Ascending aorta (tissue), 2 donors: ENCODE results near the gene USP15. TPM values are rescaled to one million over a fixed set of nuclear protein-coding genes. Genes with fewer than 3 reads are reported as not detected.
A peak's percentile ranks its signal among the peaks of the same experiment; 100 is the strongest.

ENCODE experiments used
- DNase-seq, 2 donors: peaks; one replicate each; pipeline ENCODE4 v3.0.0-alpha.2; 2019; ENCODE audit warnings: low spot score in 2 of 2
- H3K27ac ChIP-seq, 2 donors: fragments of 200-600 bp; sonication (generic); one replicate each; pipeline ENCODE4 v1.5.1; 2016 to 2017; ENCODE audit warnings: mild to moderate bottlenecking in 1 of 2
- H3K27me3 ChIP-seq: fragments of 200-600 bp; sonication (generic); one replicate; pipeline ENCODE4 v1.5.1; 2017
- H3K36me3 ChIP-seq, 2 donors: fragments of 200-600 bp; sonication (generic); one replicate each; pipeline ENCODE4 v1.5.1; 2016
- H3K4me1 ChIP-seq, 2 donors: fragments of 200-600 bp; sonication (generic); one replicate each; pipeline ENCODE4 v1.5.1; 2016 to 2017; ENCODE audit warnings: mild to moderate bottlenecking in 1 of 2
- H3K4me3 ChIP-seq, 2 donors: fragments of 200-600 bp; sonication (generic); one replicate each; pipeline ENCODE4 v1.5.1; 2016 to 2017; ENCODE audit warnings: mild to moderate bottlenecking in 1 of 2
- H3K9me3 ChIP-seq, 2 donors: fragments of 200-600 bp; sonication (generic); one replicate each; pipeline ENCODE4 v1.5.1; 2016
- intact Hi-C: fragments of 100-400 bp; cut with DNase I; formaldehyde crosslinking; loops from one replicate; pipeline ENCODE4 v1.15.1; 2023
- total RNA-seq: library from RNA; depleted of rRNA; stranded (reverse); fragments of >200 nt; gene quantifications from one replicate; pipeline ENCODE4 v1.1.0, GENCODE V29; 2016
- TF ChIP-seq, protein P1 (sequence below), 3 experiments: fragments of 200-600 bp in 2 of 3; fragments of 450-650 bp in 1 of 3; sonication (generic) in 2 of 3; IDR thresholded peaks; one replicate each; pipeline ENCODE4 v1.5.1; 2016 to 2019; ENCODE audit warnings: antibody characterized with exemption in 3 of 3, mild to moderate bottlenecking in 1 of 3, moderate library complexity in 1 of 3

The USP15 gene
- total RNA-seq, 1 donor from 2014 or later: 48.2 TPM

DNA sequence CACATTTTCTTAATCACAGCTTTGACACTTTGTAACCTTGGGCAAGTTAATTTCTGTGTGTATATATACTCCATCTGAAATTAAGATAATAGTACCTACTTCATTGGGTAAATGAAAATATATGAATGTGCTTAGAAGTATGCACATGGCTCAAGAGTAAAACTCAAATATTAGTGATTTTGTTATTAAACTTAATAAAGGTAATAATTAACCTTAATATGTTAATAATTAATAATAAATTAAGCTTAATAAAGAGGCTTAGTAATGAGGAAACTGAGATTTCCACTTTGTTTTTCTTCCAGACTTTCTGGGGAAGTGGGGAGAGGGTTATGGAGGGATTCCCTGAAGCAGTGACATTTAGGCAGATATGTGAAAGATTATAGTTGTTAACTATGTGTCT, 19.8 kb downstream of the USP15 start:
- no peak overlapping the region for H3K4me3 ChIP-seq
- intact Hi-C loops: no loop called here
- TF ChIP-seq, protein P1, sequence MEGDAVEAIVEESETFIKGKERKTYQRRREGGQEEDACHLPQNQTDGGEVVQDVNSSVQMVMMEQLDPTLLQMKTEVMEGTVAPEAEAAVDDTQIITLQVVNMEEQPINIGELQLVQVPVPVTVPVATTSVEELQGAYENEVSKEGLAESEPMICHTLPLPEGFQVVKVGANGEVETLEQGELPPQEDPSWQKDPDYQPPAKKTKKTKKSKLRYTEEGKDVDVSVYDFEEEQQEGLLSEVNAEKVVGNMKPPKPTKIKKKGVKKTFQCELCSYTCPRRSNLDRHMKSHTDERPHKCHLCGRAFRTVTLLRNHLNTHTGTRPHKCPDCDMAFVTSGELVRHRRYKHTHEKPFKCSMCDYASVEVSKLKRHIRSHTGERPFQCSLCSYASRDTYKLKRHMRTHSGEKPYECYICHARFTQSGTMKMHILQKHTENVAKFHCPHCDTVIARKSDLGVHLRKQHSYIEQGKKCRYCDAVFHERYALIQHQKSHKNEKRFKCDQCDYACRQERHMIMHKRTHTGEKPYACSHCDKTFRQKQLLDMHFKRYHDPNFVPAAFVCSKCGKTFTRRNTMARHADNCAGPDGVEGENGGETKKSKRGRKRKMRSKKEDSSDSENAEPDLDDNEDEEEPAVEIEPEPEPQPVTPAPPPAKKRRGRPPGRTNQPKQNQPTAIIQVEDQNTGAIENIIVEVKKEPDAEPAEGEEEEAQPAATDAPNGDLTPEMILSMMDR (IDR thresholded peaks at IDR 0.05): no peak
- H3K9me3 ChIP-seq: no peaks in the 10 kb centered on the region
- H3K27ac ChIP-seq: no peak overlapping the region
- H3K36me3 ChIP-seq: no peaks in the 10 kb centered on the region
- H3K27me3 ChIP-seq: no peaks in the 10 kb centered on the region
- H3K4me1 ChIP-seq: no peaks in the 10 kb centered on the region
- DNase-seq: no peak

DNA sequence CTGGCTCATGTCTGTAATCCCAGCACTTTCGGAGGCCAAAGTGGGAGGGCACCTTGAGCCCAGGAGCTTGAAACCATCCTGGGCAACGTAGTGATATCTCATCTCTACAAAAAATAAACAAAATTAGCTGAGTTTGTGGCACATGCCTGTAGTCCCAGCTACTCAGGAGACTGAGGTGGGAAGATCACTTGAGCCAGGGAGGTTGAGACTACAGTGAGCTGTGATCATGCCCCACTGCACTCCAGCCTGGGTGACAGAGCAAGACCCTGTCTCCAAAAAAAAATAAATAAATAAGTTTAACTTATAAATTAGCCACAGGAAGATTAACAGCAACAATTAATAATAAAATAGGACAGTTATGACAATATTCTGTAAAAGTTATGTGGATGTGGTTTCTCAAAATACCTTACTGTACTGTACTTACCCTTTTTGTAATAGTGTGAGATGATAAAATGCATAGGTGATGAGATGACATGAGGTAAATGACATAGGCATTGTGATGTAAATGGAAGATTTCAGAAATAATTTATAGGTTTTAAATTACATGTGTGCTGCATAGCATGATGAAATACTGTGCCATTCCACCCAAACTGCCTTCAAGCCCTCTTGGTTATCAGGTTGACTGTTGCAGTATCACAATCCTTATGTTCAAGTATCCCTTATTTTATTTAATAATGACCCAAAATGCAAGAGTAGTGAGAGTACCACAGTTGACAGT, 22.0 kb downstream of the USP15 start:
- intact Hi-C loops: no loop called here
- Histone ChIP-seq H3K27ac (no peak overlapping the region), H3K4me3 (no peak overlapping the region), H3K4me1 (peaks cover 0 to 6% of the 10 kb centered on the region in 2 donors), H3K36me3 (no peaks in the 10 kb centered on the region), H3K9me3 (no peaks in the 10 kb centered on the region), H3K27me3 (no peaks in the 10 kb centered on the region)
- no peak for DNase-seq
- TF ChIP-seq, protein P1 (IDR thresholded peaks at IDR 0.05): no peak

DNA sequence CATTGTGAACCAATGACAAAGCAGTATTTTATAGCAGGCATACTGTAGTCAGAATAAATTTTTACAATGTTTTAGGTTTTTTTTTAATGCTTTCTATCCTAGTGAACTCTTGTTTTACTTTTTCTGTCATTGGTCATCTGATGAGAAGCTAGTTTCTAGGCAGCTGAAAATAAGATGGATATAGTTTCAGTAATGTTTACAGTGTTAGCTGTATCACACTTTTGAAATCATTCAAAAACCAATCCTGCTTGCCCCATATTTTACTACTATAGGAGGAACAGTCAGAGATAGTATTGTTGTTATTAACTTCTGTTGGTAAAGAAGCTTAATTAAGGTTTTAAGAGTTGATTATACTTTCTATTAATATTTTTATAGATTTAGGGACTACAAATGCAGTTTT, 24.5 kb downstream of the USP15 start:
- Histone ChIP-seq H3K36me3 (no peaks in the 10 kb centered on the region), H3K27ac (peak overlapping the region in 1 of 2 donors; percentile 54), H3K9me3 (no peaks in the 10 kb centered on the region), H3K4me3 (no peak overlapping the region), H3K4me1 (peaks cover 0 to 6% of the 10 kb centered on the region in 2 donors), H3K27me3 (no peaks in the 10 kb centered on the region)
- TF ChIP-seq, protein P1 (IDR thresholded peaks at IDR 0.05): no peak
- DNase-seq: no peak
- intact Hi-C loops: no loop called here

DNA sequence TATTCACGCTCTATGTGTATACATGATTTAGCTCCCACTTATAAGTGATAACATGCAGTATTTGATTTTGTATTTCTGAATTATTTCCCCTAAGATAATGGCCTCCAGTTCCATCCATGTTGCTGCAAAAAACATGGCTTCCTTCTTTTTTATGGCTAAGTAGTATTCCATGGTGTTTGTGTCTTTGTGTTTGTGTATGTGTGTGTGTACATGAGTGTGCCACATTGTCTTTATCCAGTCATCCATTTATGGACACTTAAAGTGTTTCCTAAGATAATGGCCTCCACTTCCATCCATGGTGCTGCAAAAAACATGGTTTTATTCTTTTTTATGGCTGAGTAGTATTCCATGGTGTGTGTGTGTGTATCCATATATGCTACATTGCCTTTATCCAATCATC, 25.1 kb downstream of the USP15 start:
- H3K9me3 ChIP-seq: peaks cover 0 to 5% of the 10 kb centered on the region in 2 donors
- peak overlapping the region in 1 of 2 donors; percentile 54 for H3K27ac ChIP-seq
- no peak for DNase-seq
- H3K36me3 ChIP-seq: no peaks in the 10 kb centered on the region
- no peak overlapping the region for H3K4me3 ChIP-seq
- TF ChIP-seq, protein P1 (IDR thresholded peaks at IDR 0.05): no peak
- H3K4me1 ChIP-seq: peaks cover 0 to 6% of the 10 kb centered on the region in 2 donors
- no peaks in the 10 kb centered on the region for H3K27me3 ChIP-seq
- intact Hi-C loops: no loop called here

DNA sequence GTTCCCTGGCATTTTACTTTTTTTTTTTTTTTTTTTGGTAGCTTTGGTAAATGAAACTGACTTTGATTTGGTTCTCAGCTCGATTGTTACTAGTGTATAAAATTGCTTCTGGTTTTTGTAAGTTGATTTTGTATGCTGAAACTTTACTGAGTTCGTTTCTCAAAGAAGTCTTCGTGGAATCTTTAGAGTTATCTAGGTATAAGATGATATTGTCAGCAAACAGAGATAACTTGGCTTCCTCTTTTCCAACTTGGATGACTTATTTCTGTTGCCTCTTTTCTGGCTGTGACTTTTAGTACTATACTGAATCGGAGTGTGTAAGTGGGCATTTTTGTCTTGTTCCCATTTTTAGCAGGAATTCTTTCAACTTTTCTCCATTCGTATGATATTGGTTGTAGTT, 28.1 kb downstream of the USP15 start:
- Histone ChIP-seq H3K27me3 (no peaks in the 10 kb centered on the region), H3K27ac (no peak overlapping the region), H3K9me3 (peaks cover 0 to 16% of the 10 kb centered on the region in 2 donors), H3K4me1 (peaks cover 0 to 6% of the 10 kb centered on the region in 2 donors), H3K4me3 (no peak overlapping the region), H3K36me3 (no peaks in the 10 kb centered on the region)
- intact Hi-C loops: no loop called here
- TF ChIP-seq, protein P1 (IDR thresholded peaks at IDR 0.05): no peak
- DNase-seq: no peak
